ENCODE data around the gene TULP3. TPM values are rescaled to one million over a fixed set of nuclear protein-coding genes. Genes with fewer than 3 reads are reported as not detected.

Gene TULP3
- total RNA-seq, result 26.7 and 28.1 TPM in 2 replicates

GRCh38 chr12:2890388-2891239 lies at the start of gene TULP3:
TSS of gene TULP3 (plus strand) at chr12:2890891. CDS start at chr12:2890948, 57 bp downstream.

GRCh38 chr12:2857021-2857431 lies 33.7 kb upstream of the TULP3 start, which contains the start of gene TEX52:
TSS of gene TEX52 (minus strand) at chr12:2857039. CDS start at chr12:2857026, 13 bp downstream.

GRCh38 chr12:2877047-2877952 lies 13.4 kb upstream of the TULP3 start, which contains the start of the genes FOXM1 and RHNO1:
TSS of gene FOXM1 (minus strand) at chr12:2877174. CDS start at chr12:2874478, 2,696 bp downstream.
TSS of gene RHNO1 (plus strand) at chr12:2877223. CDS start at chr12:2885367, 8,144 bp downstream.

GRCh38 chr12:2959192-2959504 lies 68.5 kb downstream of the TULP3 start, which contains the start of gene TEAD4:
TSS of gene TEAD4 (plus strand) at chr12:2959397.

Other genes starting within 250 kb of the TULP3 start
- 28.3 and 37.0 TPM in 2 replicates for gene FKBP4, start 95.9 kb upstream of the TULP3 start, total RNA-seq
- 15.2 and 17.3 TPM in 2 replicates for gene ITFG2, start 78.2 kb upstream of the TULP3 start, total RNA-seq
- 1.0 TPM in 1 of 2 replicates, not detected in the other for gene NRIP2, start 55.9 kb upstream of the TULP3 start, total RNA-seq
- gene TEX52, start 33.9 kb upstream of the TULP3 start, total RNA-seq, result not detected in 2 replicates
- gene FOXM1, start 13.7 kb upstream of the TULP3 start, total RNA-seq, result 13.1 and 39.3 TPM in 2 replicates
- gene RHNO1, start 13.7 kb upstream of the TULP3 start, total RNA-seq, result 13.6 and 38.8 TPM in 2 replicates
- 16.2 and 36.0 TPM in 2 replicates for gene TEAD4, start 68.5 kb downstream of the TULP3 start, total RNA-seq
- 27.4 and 57.2 TPM in 2 replicates for gene TSPAN9, start 186.5 kb downstream of the TULP3 start, total RNA-seq